GM21723 (cell line): ENCODE measurements around the gene NAALADL2.
"Not testable (repeated sequence)": the region's sequence is repeated elsewhere in the genome, so short reads cannot be mapped to it uniquely, and the experiment has no call there.

Experiments
- ATAC-seq: cut with Tn5 transposase; IDR thresholded peaks from one replicate; pipeline ENCODE4 v1.9.1; 2021; ENCODE audit warnings: mild to moderate bottlenecking, moderate library complexity; ENCODE audit not compliant: unreplicated experiment

Gene NAALADL2

GRCh38 chr3:175528693-175529092, 669.6 kb downstream of the NAALADL2 start:
- not testable (repeated sequence) for ATAC-seq

DNA sequence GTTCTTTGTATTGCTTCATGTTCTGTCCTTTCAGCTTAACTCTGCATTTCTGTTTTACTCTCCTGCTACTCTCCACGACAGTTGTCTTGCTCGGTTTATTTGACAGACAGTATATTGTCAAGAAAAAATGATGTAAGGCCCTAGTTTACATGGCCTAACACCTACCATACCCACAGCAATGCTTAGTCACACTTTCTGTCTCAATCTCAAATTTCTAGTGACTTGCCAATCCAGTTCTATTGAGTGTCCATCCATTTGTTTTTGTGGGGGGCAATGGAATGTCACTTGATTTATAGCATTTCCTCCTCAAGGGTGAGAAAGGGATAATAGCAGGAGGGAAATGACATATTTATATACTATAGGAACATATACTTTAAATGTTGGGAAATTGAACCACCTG, 676.2 kb downstream of the NAALADL2 start:
- ATAC-seq = no peak

DNA sequence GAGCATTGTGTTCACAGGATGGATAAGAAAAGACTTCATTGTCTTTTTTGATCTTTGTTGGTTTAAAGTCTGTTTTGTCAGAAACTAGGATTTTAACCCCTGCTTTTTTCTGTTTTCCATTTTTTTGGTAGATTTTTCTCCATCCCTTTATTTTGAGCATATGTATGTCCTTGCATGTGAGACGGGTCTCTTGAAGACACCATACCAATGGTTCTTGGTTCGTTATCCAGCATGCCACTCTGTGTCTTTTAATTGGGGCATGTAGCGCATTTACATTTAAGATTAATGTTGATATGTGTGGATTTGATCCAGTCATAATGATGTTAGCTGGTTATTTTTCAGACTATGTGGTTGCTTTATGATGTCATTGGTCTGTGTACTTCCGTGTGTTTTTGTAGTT, 687.0 kb downstream of the NAALADL2 start:
- no peak for ATAC-seq

- ATAC-seq = no peak
Observed at GRCh38 chr3:175552929-175553328, 693.8 kb downstream of the NAALADL2 start.

DNA sequence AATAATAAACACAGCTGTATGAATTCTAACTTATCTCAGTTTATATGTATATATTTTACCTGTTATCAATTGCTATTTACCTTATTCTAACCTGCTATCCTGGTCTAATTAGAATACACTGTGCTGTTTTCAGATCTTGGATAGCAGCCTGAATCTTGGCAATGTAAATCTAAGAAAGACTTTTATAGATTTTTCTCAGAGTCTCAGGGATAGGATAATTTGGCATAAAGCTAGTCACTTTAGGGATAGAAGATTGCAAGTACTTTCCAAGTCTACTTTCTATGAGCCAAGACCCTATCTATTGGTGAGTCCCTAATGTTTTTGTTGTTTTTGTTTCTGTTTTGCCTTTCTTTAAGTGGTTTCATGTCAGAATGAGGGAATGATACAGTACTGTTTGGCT, 695.7 kb downstream of the NAALADL2 start:
- no peak for ATAC-seq

GRCh38 chr3:175558261-175558660, 699.1 kb downstream of the NAALADL2 start:
- no peak for ATAC-seq

- no peak for ATAC-seq
Observed at GRCh38 chr3:175564363-175564762, 705.2 kb downstream of the NAALADL2 start.

GRCh38 chr3:175571096-175571495, 712.0 kb downstream of the NAALADL2 start:
- no peak for ATAC-seq

GRCh38 chr3:175573226-175573625, 714.1 kb downstream of the NAALADL2 start:
- no peak for ATAC-seq

- ATAC-seq = no peak
Observed at GRCh38 chr3:175580318-175580717, 721.2 kb downstream of the NAALADL2 start.

DNA sequence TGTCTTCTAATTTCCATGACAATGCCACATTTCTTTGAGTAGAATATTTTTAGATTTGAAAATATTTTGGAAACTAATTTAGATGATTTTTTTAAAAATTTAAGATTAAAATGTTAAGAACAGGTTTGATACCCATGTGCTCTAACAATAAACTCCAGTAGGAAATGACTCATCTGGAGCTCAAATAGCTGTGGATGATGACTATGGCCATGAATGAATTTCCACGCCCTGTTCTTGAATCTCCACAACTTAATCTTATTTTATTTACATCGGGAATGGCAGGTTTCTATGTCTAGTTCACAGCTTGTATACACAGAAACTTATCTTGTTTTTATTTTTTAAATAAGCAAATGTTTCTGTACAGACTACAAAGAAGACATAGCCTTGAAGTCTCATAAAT, 726.8 kb downstream of the NAALADL2 start:
- no peak for ATAC-seq

DNA sequence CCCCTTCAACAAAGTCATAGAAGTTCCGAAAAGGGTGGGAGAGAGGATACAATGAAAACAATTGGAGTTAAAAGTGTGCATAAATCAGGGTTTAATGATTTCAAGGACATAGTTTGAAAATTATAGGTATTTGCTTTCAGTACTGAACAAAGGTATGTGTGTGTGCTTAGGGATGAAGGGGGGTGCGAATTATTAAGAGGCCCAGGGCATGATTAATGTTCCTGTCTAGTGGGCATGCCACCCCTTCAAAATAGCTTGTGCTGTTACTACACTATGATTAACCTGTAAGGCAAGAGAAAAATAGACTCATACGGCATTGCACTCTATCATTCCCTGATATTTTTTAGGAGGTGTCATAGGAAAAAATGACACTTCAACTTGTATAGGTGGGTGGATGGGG, 731.6 kb downstream of the NAALADL2 start:
- ATAC-seq = no peak

- ATAC-seq = no peak
Observed at GRCh38 chr3:175591375-175591774, 732.2 kb downstream of the NAALADL2 start.

DNA sequence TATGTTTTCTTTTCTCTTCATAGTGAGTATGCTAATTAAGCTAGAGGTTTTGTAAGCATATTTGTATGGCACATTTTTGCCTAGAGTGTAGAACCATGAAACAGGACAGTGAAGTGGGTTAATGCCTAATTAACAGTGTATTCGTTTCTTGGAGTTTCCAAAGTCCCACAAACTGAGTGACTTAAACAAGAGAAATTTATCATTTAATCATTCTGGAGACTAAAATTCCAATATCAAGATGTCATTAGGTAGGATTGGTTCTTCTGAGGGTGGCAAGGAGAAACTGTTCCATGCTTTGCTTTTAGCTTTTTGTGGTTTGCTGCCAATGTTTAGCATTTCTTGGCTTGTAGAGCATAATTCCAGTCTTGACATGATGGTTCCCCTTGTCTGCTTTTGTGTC, 734.2 kb downstream of the NAALADL2 start:
- ATAC-seq = no peak

GRCh38 chr3:175598740-175599139, 739.6 kb downstream of the NAALADL2 start:
- no peak for ATAC-seq

DNA sequence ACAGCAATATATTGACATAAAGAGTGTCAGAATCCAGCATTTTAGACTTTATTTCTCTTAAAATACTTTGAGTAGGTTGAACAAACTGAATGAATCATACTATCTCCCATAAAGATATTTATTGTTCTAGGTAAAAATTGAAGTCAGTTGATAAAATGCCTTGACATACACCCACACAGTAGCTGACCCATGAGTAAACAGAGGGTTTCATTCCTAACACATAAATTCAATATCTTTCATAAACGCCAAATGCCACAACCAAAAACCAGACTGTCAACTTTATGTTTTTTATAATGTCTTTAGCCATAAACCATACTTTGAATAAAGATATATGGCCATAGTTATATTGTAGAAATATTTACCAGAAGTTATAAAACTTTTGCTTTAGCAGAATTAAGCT, 742.4 kb downstream of the NAALADL2 start:
- no peak for ATAC-seq

DNA sequence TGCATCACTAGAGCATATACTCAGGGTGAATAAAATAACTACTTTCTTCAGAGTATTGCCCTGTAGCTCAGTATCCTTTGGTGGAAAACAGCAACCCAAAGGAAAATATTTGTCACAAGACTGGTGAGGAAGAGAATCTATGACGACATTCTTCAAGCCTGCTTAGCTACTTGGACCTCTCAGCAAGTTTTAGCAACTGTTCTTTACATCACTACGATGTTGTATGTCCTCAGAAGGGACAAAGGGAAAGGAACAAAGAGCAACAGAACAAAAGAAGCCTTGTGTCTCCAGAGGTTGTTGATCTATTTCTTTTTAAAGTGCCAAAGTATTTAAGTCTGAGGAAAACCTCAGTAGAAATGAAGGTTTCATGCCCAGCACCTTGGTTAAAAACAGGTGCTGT, 746.7 kb downstream of the NAALADL2 start:
- ATAC-seq = no peak

DNA sequence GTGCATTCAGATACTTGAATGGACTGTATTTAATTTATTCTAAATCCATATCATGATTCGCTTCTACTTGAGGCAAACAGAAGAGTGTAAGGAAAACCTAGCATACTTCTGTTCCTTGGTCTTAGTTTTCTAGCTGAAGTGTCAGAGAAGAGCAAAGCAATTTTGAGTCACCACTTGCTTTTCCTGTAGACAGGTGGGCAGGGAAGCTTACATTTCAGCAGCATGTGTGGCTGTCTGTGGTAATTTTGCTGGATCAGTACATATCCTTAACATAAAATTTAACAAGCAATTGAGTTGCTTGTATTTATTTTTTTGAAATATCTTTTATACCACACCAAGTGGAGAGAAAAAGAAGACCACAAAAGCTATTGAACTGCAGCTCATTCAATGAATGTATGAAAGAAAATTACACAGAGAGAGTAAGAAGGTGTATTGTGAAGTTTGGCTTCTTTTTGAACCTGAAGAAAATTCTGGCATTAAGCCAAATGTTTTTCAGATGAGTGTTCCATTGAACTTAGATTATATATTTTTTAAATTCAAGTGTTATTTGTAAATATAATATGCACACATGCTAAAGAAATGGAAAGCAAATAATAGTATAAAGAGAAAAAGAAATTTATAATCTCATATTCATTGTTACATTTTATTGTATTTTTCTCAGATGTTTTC, 747.6 kb downstream of the NAALADL2 start:
- ATAC-seq = no peak

DNA sequence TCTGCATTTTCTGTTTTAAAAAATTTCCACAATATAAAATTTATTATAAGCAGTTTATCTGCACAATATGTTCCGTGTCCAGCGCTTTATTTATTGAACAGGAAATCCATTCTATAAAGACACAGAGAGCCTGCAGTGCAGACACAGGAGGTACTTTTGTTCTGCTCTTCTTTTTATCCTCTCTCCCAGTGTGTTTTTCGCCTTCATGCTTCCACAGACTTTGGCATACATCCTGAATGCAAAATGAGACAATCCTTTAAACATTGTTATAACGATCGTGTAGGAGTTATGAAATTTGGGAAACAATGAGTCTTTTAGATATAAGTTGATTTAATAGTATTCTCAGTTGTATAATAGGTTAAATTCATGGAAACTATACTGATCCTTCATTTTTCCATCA, 749.2 kb downstream of the NAALADL2 start:
- no peak for ATAC-seq

DNA sequence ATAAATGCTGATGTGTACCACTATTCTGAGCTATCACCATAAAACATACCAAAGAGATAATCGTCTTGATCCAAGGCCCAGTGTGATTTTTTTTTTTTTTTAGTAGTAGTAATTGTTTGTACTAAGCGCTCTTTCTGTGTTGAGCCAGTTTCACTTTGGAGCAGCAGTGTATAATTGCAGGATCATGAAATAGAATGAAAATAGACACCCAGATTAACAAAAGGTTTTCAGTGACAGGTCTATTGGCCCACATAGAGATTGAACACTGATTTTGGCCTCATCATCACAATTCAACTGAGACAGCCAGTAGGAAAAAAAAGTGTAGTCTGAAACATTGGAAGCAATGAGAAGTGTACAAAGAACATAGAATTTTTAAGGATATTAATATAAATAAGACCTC, 749.8 kb downstream of the NAALADL2 start:
- no peak for ATAC-seq

DNA sequence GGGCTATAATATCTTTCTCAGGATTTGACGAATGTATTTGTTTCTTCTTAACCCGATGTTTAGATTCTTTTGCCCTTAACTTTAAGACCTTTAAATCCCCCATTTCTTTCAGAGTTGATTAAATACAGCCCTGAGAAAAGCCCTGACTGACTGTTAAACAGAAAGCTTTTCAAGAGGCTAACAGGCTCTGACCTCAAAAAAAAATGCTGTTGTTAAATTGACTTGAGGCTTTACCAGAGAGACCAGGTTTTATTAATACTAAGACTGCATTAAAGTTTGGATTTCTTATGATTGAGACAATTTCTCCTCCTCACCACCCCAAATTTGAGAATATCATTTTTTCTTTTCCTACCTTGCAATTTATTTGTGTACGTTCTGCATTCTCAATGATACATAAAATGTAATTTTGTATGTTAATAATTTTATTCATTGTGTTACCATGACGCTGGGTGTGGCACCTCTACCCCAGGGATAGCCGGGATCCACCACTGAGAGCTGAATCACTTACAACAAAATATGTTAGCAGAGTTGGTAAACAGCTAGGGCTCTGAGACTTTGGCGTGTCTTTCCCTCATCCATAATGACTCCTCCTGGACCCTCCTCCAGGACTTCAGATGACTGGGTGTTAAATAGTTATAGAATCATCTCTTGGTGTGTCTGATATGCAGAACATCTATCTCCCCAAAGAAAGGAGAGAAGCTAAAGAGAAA, 753.5 kb downstream of the NAALADL2 start:
- ATAC-seq = no peak

GRCh38 chr3:175614107-175614506, 755.0 kb downstream of the NAALADL2 start:
- not testable (repeated sequence) for ATAC-seq

DNA sequence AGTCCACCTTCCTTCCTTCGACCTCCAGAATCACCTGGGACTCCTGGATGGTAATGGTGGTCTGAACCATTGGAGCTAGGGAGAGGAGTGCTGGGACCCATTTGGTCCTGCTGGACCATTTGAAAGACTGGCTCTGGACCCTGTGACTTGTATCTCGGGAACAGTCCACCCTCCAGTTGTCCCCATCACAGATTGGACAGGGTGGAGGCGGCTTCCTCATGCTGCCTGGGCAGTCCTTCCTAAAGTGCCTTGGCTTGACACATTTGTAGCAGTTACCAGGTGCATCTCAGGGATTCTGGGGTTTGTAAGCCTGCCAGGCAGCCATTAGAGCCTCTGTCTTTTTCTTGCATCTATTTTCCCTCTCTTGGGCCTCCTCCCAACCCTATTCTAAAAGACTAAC, 758.1 kb downstream of the NAALADL2 start:
- no peak for ATAC-seq
